Measurements from ENCODE around the gene ACAA1. TPM values are rescaled to one million over a fixed set of nuclear protein-coding genes. Genes with fewer than 3 reads are reported as not detected.

The ACAA1 gene
- total and polyA plus RNA-seq, 9 of the 15 experiments (the other 6 are each of a cell fraction or from before 2014, with no cell fraction given) = 4.0 to 88.9 (median 57.2) TPM

GRCh38 chr3:38164952-38165721 is 28.2 kb upstream of the ACAA1 start, which contains the start of gene OXSR1 (continued):
- peak; percentile 81 for TF ChIP-seq CTBP1 (IDR thresholded peaks at IDR 0.05; ENCODE audit: borderline replicate concordance)
- TF ChIP-seq KAT7 (CRISPR knock-in tag; IDR thresholded peaks at IDR 0.05; ENCODE audit: borderline replicate concordance) = no peak
- no peak for TF ChIP-seq KAT2B (IDR thresholded peaks at IDR 0.05; ENCODE audit: low read depth, low read length)
- TF ChIP-seq TEAD4 (IDR thresholded peaks at IDR 0.05; ENCODE audit: low read length) = peak; percentile 39; the same call in 1 of the 2 replicates
- TF ChIP-seq TEAD4 (CRISPR knock-in tag; IDR thresholded peaks at IDR 0.05; ENCODE audit: borderline replicate concordance) = no peak
- TF ChIP-seq KDM5B (IDR thresholded peaks at IDR 0.05; ENCODE audit: insufficient replicate concordance, low read depth, low read length) = peak; percentile 64
- no peak for TF ChIP-seq SMARCA5 (IDR thresholded peaks at IDR 0.05)
- peak; percentile 88 for TF ChIP-seq RBM39 (optimal IDR thresholded peaks at IDR 0.05; ENCODE audit: low read depth, low read length)
- no peak for TF ChIP-seq PTTG1 (tag; IDR thresholded peaks at IDR 0.05; ENCODE audit: low read depth)
- no peak for TF ChIP-seq ELK1 (CRISPR knock-in tag; IDR thresholded peaks at IDR 0.05)
- no peak for TF ChIP-seq SRSF3 (IDR thresholded peaks at IDR 0.05; ENCODE audit: insufficient read depth, low read length)
- TF ChIP-seq ZFP30 (CRISPR knock-in tag; IDR thresholded peaks at IDR 0.05; ENCODE audit: borderline replicate concordance) = no peak
- peak; percentile 46; the same call in 1 of the 2 replicates for TF ChIP-seq GATAD2B (IDR thresholded peaks at IDR 0.05; ENCODE audit: borderline replicate concordance)
- peak; percentile 81 for TF ChIP-seq RFX5 (IDR thresholded peaks at IDR 0.05; ENCODE audit: low read depth, low read length)
- no peak for TF ChIP-seq BRCA1 (IDR thresholded peaks at IDR 0.05)
- TF ChIP-seq BRCA1 (CRISPR knock-in tag; IDR thresholded peaks at IDR 0.05) = no peak
- no peak for TF ChIP-seq ZBTB1 (CRISPR knock-in tag; IDR thresholded peaks at IDR 0.05; ENCODE audit: borderline replicate concordance, low read depth)

All from K562 (cell line).